H1 (cell line): Measurements from ENCODE around the gene HSPA1L. TPM values are rescaled to one million over a fixed set of nuclear protein-coding genes. Genes with fewer than 3 reads are reported as not detected.

Experiments
- CTCF ChIA-PET: fragments of 300-600 bp; sonication (Branson Sonifier 250); formaldehyde crosslinking; loops from one replicate; lab custom pipeline; 2021; ENCODE audit not compliant: partially characterized antibody; lab: Charles Lee
- POLR2A ChIA-PET: fragments of 300-600 bp; sonication (Branson Sonifier 250); formaldehyde crosslinking; loops from one replicate; lab custom pipeline; 2021; ENCODE audit warnings: inconsistent platforms; ENCODE audit not compliant: partially characterized antibody; lab: Charles Lee
- DNase-seq, 2 experiments: peaks; one replicate each; pipeline versions ENCODE4 v3.0.0 to v3.0.0-alpha.2; 2010 to 2022; ENCODE audit warnings: low spot score in 2 of 2, low read depth in 1 of 2, mixed read lengths in 1 of 2
- FAIRE-seq: peaks from 2 replicates; lab custom pipeline; 2011; peaks lifted over from hg19 to GRCh38; lab: Jason Lieb, UNC
- H2AFZ ChIP-seq: 2 replicates; pipeline ENCODE4 v1.8.1; 2012; ENCODE audit warnings: low read length, inconsistent platforms
- H2AK5ac ChIP-seq: 2 replicates; pipeline ENCODE4 v1.6.1; 2013; ENCODE audit warnings: low read depth, low read length
- H2BK120ac ChIP-seq: replicated peaks from 2 replicates; pipeline ENCODE3; 2013; ENCODE audit warnings: low read depth, low read length, inconsistent platforms
- H2BK12ac ChIP-seq: 2 replicates; pipeline ENCODE4 v1.6.1; 2013; ENCODE audit warnings: low read depth, low read length
- H2BK15ac ChIP-seq: 2 replicates; pipeline ENCODE4 v1.6.1; 2013; ENCODE audit warnings: low read length
- H2BK20ac ChIP-seq: 2 replicates; pipeline ENCODE4 v1.6.1; 2013; ENCODE audit warnings: low read length
- H2BK5ac ChIP-seq: 2 replicates; pipeline ENCODE4 v1.6.1; 2013; ENCODE audit warnings: low read depth, low read length
- H3K14ac ChIP-seq: 2 replicates; pipeline ENCODE4 v1.6.1; 2013; ENCODE audit warnings: inconsistent platforms; ENCODE audit not compliant: insufficient read length
- H3K18ac ChIP-seq: 2 replicates; pipeline ENCODE4 v1.6.1; 2013; ENCODE audit warnings: low read length; ENCODE audit errors: extremely low read depth
- H3K23ac ChIP-seq: 2 replicates; pipeline ENCODE4 v1.6.1; 2013; ENCODE audit warnings: inconsistent platforms; ENCODE audit not compliant: insufficient read length
- H3K23me2 ChIP-seq: 2 replicates; pipeline ENCODE4 v1.6.1; 2013; ENCODE audit warnings: low read depth, low read length
- H3K27ac ChIP-seq: 2 replicates; pipeline ENCODE4 v1.6.1; 2011; ENCODE audit warnings: low read depth, low read length, inconsistent platforms
- H3K27me3 ChIP-seq, 4 experiments: replicated peaks in 1 of 4; 1 replicate in 1 of 4; 2 replicates in 3 of 4; pipeline versions ENCODE4 v1.6.1 to v1.8.1; 2011 to 2013; ENCODE audit warnings: low read length in 3 of 4, mild to moderate bottlenecking in 3 of 4, inconsistent platforms in 2 of 4, mixed read lengths in 2 of 4, moderate library complexity in 1 of 4; ENCODE audit not compliant: control insufficient read depth in 3 of 4, insufficient read depth in 3 of 4; ENCODE audit errors: extremely low read depth in 1 of 4
- H3K36me3 ChIP-seq, 4 experiments: 2 replicates each; pipeline versions ENCODE4 v1.6.1 to v1.8.1; 2011 to 2013; ENCODE audit warnings: mild to moderate bottlenecking in 4 of 4, low read length in 3 of 4, moderate library complexity in 2 of 4, control low read depth in 1 of 4, inconsistent platforms in 1 of 4; ENCODE audit not compliant: insufficient read depth in 4 of 4, control insufficient read depth in 2 of 4
- H3K4ac ChIP-seq: replicated peaks from 2 replicates; pipeline ENCODE3; 2013; ENCODE audit warnings: low read length, low read depth, mixed read lengths, inconsistent platforms; ENCODE audit not compliant: insufficient read length
- H3K4me1 ChIP-seq, 4 experiments: replicated peaks in 1 of 4; 1 replicate in 1 of 4; 2 replicates in 3 of 4; pipeline versions ENCODE4 v1.6.1 to v1.8.1; 2011 to 2013; ENCODE audit warnings: low read length in 3 of 4, inconsistent platforms in 2 of 4, mixed read lengths in 1 of 4; ENCODE audit not compliant: insufficient read depth in 4 of 4, control insufficient read depth in 3 of 4
- H3K4me2 ChIP-seq, 2 experiments: 2 replicates each; pipeline versions ENCODE4 v1.6.1 to v1.8.1; 2011 to 2013; ENCODE audit warnings: low read depth in 2 of 2, low read length in 2 of 2, control low read depth in 1 of 2, inconsistent platforms in 1 of 2, mild to moderate bottlenecking in 1 of 2; ENCODE audit not compliant: insufficient read depth in 1 of 2
- H3K4me3 ChIP-seq, 4 experiments: fragments of 200-600, 300-600 bp in 1 of 4; sonication (generic), shearing (Covaris generic), sonication (Bioruptor Twin) in 1 of 4; 2 replicates each; pipeline versions ENCODE4 v1.5.1 to v1.8.1; 2011 to 2016; ENCODE audit warnings: low read length in 4 of 4, low read depth in 3 of 4, control low read depth in 2 of 4, inconsistent platforms in 2 of 4, mild to moderate bottlenecking in 2 of 4, mixed read lengths in 1 of 4, moderate library complexity in 1 of 4; ENCODE audit not compliant: insufficient read depth in 2 of 4; ENCODE audit errors: extremely low read depth in 1 of 4
- H3K56ac ChIP-seq: replicated peaks from 2 replicates; pipeline ENCODE3; 2013; ENCODE audit warnings: low read depth, mild to moderate bottlenecking, mixed read lengths, low read length, inconsistent platforms; ENCODE audit not compliant: insufficient read length
- H3K79me1 ChIP-seq: 2 replicates; pipeline ENCODE4 v1.6.1; 2013; ENCODE audit warnings: low read depth, low read length, control low read depth
- H3K79me2 ChIP-seq, 2 experiments: 2 replicates each; pipeline versions ENCODE4 v1.6.1 to v1.8.1; 2012 to 2013; ENCODE audit warnings: low read length in 2 of 2, mild to moderate bottlenecking in 2 of 2, inconsistent platforms in 1 of 2; ENCODE audit not compliant: insufficient read depth in 2 of 2, control insufficient read depth in 1 of 2
- H3K9ac ChIP-seq, 4 experiments: replicated peaks in 1 of 4; 1 replicate in 1 of 4; 2 replicates in 3 of 4; pipeline versions ENCODE4 v1.6.1 to v1.8.1; 2011 to 2013; ENCODE audit warnings: low read depth in 3 of 4, low read length in 3 of 4, control low read depth in 2 of 4, mild to moderate bottlenecking in 2 of 4, moderate library complexity in 2 of 4, inconsistent platforms in 1 of 4; ENCODE audit errors: extremely low read depth in 1 of 4
- H3K9me3 ChIP-seq, 2 experiments: 2 replicates each; pipeline versions ENCODE4 v1.6.1 to v1.8.1; 2012 to 2013; ENCODE audit warnings: mild to moderate bottlenecking in 2 of 2, moderate library complexity in 2 of 2, control low read depth in 1 of 2, inconsistent platforms in 1 of 2, low read depth in 1 of 2, low read length in 1 of 2, mixed read lengths in 1 of 2; ENCODE audit not compliant: insufficient read depth in 2 of 2
- H4K20me1 ChIP-seq, 2 experiments: replicated peaks in 1 of 2; 2 replicates each; pipeline versions ENCODE3 to v1.8.1; 2011 to 2013; ENCODE audit warnings: inconsistent platforms in 2 of 2, low read length in 2 of 2, mild to moderate bottlenecking in 1 of 2; ENCODE audit not compliant: insufficient read depth in 2 of 2, control insufficient read depth in 1 of 2
- H4K5ac ChIP-seq: 2 replicates; pipeline ENCODE4 v1.6.1; 2013; ENCODE audit warnings: low read length, low read depth, mixed read lengths, inconsistent platforms; ENCODE audit not compliant: insufficient read length
- H4K8ac ChIP-seq: 2 replicates; pipeline ENCODE4 v1.8.0; 2013; ENCODE audit warnings: mild to moderate bottlenecking, moderate library complexity, low read length, inconsistent platforms; ENCODE audit not compliant: insufficient read depth; ENCODE audit errors: extremely low read depth
- H4K91ac ChIP-seq: replicated peaks from 2 replicates; pipeline ENCODE3; 2013; ENCODE audit warnings: low read length, mixed read lengths, inconsistent platforms; ENCODE audit not compliant: insufficient read length
- CTCF ChIP-seq, 3 experiments: IDR thresholded peaks; 1 replicate in 2 of 3; 2 replicates in 1 of 3; pipeline versions ENCODE4 v1.5.1 to v1.6.1; 2011; ENCODE audit warnings: low read length in 3 of 3, mild to moderate bottlenecking in 3 of 3, inconsistent platforms in 2 of 3, low read depth in 1 of 3, moderate library complexity in 1 of 3; ENCODE audit not compliant: insufficient read depth in 1 of 3; ENCODE audit errors: control extremely low read depth in 1 of 3
- FOSL1 ChIP-seq: IDR thresholded peaks from 2 replicates; pipeline ENCODE4 v1.6.1; 2011; ENCODE audit warnings: mild to moderate bottlenecking, low read depth, low read length, moderate library complexity; ENCODE audit not compliant: insufficient read depth
- KDM4A ChIP-seq: IDR thresholded peaks from one replicate; pipeline ENCODE4 v1.7.1; 2012; ENCODE audit warnings: low read depth, mild to moderate bottlenecking, moderate library complexity, low read length, inconsistent platforms; ENCODE audit not compliant: severe bottlenecking
- RNF2 ChIP-seq: fragments of 200-900, 300-1000 bp; sonication (generic); IDR thresholded peaks from 2 replicates; pipeline ENCODE4 v1.7.1; 2016; ENCODE audit warnings: borderline replicate concordance, low read depth, mild to moderate bottlenecking, antibody characterized with exemption, low read length; ENCODE audit not compliant: poor library complexity, severe bottlenecking; ENCODE audit errors: missing control alignments
- SIRT6 ChIP-seq: IDR thresholded peaks from one replicate; pipeline ENCODE4 v1.7.1; 2012; ENCODE audit warnings: low read length, inconsistent platforms
- SP2 ChIP-seq: IDR thresholded peaks from 2 replicates; pipeline ENCODE4 v1.6.1; 2012; ENCODE audit warnings: mild to moderate bottlenecking, low read length, inconsistent platforms
- TCF12 ChIP-seq: IDR thresholded peaks from 2 replicates; pipeline ENCODE4 v1.6.1; 2011; ENCODE audit warnings: low read depth, mild to moderate bottlenecking, low read length
- WGBS, 2 experiments: shearing (Covaris generic) in 1 of 2; methylation state at CpG; one replicate each; pipeline versions ENCODE4 v1.1.6 to v1.1.7; 2013 to 2015; ENCODE audit warnings: low lambda C conversion rate in 2 of 2, mixed read lengths in 2 of 2, inconsistent platforms in 1 of 2, low coverage in 1 of 2, missing lambda C conversion rate in 1 of 2; ENCODE audit not compliant: insufficient replicate concordance in 2 of 2, insufficient coverage in 1 of 2, insufficient read length in 1 of 2; ENCODE audit errors: extremely low coverage in 1 of 2, missing lambda C conversion rate in 1 of 2; 5-methylcytosine and 5-hydroxymethylcytosine counted together
- polyA plus RNA-seq, 7 experiments: library from polyadenylated mRNA; depleted of rRNA in 3 of 7; stranded (reverse) in 5 of 7; unstranded in 2 of 7; fragments of >200 nt in 5 of 7; fragments of 200-250 nt in 2 of 7; gene quantifications; 1 replicate in 5 of 7; 2 replicates in 1 of 7; 4 replicates in 1 of 7; pipeline versions ENCODE4 v1.2.1 to v1.2.3, GENCODE V29; 2011 to 2013; ENCODE audit warnings: missing spikeins in 2 of 7, mixed read lengths in 2 of 7
- total RNA-seq: library from RNA; stranded (reverse); fragmentation: NEBNext Ultra II Directional; extraction: Animal tissue kit (Norgen Biotek cat#: 25700); gene quantifications from 2 replicates; pipeline ENCODE4 v1.2.1, GENCODE V29; 2021

HSPA1L gene
- total and polyA plus RNA-seq, 2 of the 8 experiments (the other 6 are each of a cell fraction or from before 2014, with no cell fraction given), result 1.00 to 1.9 TPM

- WGBS, 2 experiments, result 97% methylated on average over 2 of the region's 4 CpGs; no CpG with 5 or more reads in 1 of the 2 experiments
- H3K9ac ChIP-seq, result no peak overlapping the region
- POLR2A ChIA-PET, result interaction anchor here (0.6 to 10.7 kb wide), 21 partner anchors 9 to 307 kb away, joined by 3 to 85 read pairs (median 4); partner anchors contain the start of genes C6orf47, DXO, GPANK1 and HSPA1A
- TF ChIP-seq FOSL1, result no peak
- no peak for TF ChIP-seq CTCF (IDR thresholded peaks at IDR 0.05; ENCODE audit: control extremely low read depth in 1 of 3, insufficient read depth in 1 of 3, low read depth in 1 of 3, low read length in 3 of 3)
- no peak for TF ChIP-seq TCF12
- no peak for TF ChIP-seq KDM4A
- TF ChIP-seq SIRT6, result no peak
- no peak for TF ChIP-seq SP2
- TF ChIP-seq RNF2, result no peak
These were observed 39.9 kb downstream of the HSPA1L start for GRCh38 chr6:31775184-31775583.

More at GRCh38 chr6:31775184-31775583, 39.9 kb downstream of the HSPA1L start:
- DNase-seq (no peak), FAIRE-seq (no peak)
- Histone ChIP-seq H3K4me1 (peaks cover 0 to 7% (median 3%) of the 10 kb centered on the region in 4 experiments; a peak in 4 of 7 replicates), H3K36me3 (peaks cover under 1 to 20% (median 14%) of the 10 kb centered on the region in 4 experiments; a peak in 6 of 8 replicates), H2BK5ac (no peak overlapping the region), H2BK15ac (no peak overlapping the region), H4K5ac (no peak overlapping the region), H3K56ac (no peak overlapping the region), H4K8ac (no peak overlapping the region; the same call in 1 of the 2 replicates), H3K79me2 (no peaks in the 10 kb centered on the region), H3K4ac (no peak overlapping the region), H2BK120ac (no peak overlapping the region), H4K20me1 (no peaks in the 10 kb centered on the region), H2BK12ac (0 out of 2 replicates have a peak overlapping the region, but pooled peaks have one; percentile 27), H3K27ac (no peak overlapping the region), H4K91ac (no peak overlapping the region), H2AFZ (no peak overlapping the region), H3K9me3 (no peaks in the 10 kb centered on the region), H3K23ac (no peak overlapping the region), H3K79me1 (no peaks in the 10 kb centered on the region), H3K18ac (no peak overlapping the region), H3K27me3 (no peaks in the 10 kb centered on the region), H3K14ac (no peak overlapping the region), H3K4me2 (no peak overlapping the region), H2BK20ac (no peak overlapping the region), H3K23me2 (no peaks in the 10 kb centered on the region), H3K4me3 (no peak overlapping the region), H2AK5ac (no peak overlapping the region)
- CTCF ChIA-PET, result interaction anchor here (0.7 to 14.4 kb wide), 10 partner anchors 9 to 229 kb away, joined by 3 to 228 read pairs (median 4); partner anchors contain the start of genes ATP6V1G2, DDAH2, LY6G6D and MPIG6B
